NT2/D1 (cell line): Measurements from ENCODE around the gene MED15.

ENCODE experiments used
- DNase-seq: peaks from one replicate; pipeline ENCODE4 v3.0.0-alpha.2; 2011; ENCODE audit warnings: low read depth, low spot score
- H3K27me3 ChIP-seq: 2 replicates; pipeline ENCODE4 v1.6.0; 2011; ENCODE audit warnings: mild to moderate bottlenecking; ENCODE audit not compliant: insufficient read length, insufficient read depth
- H3K36me3 ChIP-seq: 2 replicates; pipeline ENCODE4 v1.6.1; 2011; ENCODE audit warnings: mild to moderate bottlenecking, low read length, mixed read lengths; ENCODE audit not compliant: insufficient read depth, insufficient read length
- H3K4me1 ChIP-seq: 2 replicates; pipeline ENCODE4 v1.5.1; 2011; ENCODE audit not compliant: insufficient read depth, insufficient read length
- H3K4me3 ChIP-seq: 2 replicates; pipeline ENCODE4 v1.5.1; 2011; ENCODE audit warnings: low read depth; ENCODE audit not compliant: insufficient read length
- H3K9ac ChIP-seq: 2 replicates; pipeline ENCODE4 v1.6.0; 2011; ENCODE audit warnings: low read depth; ENCODE audit not compliant: insufficient read length
- H3K9me3 ChIP-seq: 2 replicates; pipeline ENCODE4 v1.5.1; 2011; ENCODE audit warnings: mild to moderate bottlenecking, low read length; ENCODE audit not compliant: insufficient read depth
- SUZ12 ChIP-seq: IDR thresholded peaks from 2 replicates; pipeline ENCODE4 v1.6.1; 2011; ENCODE audit not compliant: insufficient read length, insufficient read depth; ENCODE audit errors: extremely low read depth
- YY1 ChIP-seq: IDR thresholded peaks from 2 replicates; pipeline ENCODE4 v1.6.1; 2011; ENCODE audit not compliant: insufficient read length, insufficient read depth
- ZNF274 ChIP-seq: IDR thresholded peaks from 2 replicates; pipeline ENCODE4 v1.6.1; 2011; ENCODE audit warnings: mild to moderate bottlenecking, low read depth, low read length

Gene MED15

GRCh38 chr22:20635227-20635591 is 127.8 kb downstream of the MED15 start:
- no peak overlapping the region for H3K9ac ChIP-seq
- no peaks in the 10 kb centered on the region for H3K9me3 ChIP-seq

GRCh38 chr22:20636075-20636812 is 128.8 kb downstream of the MED15 start:
- Histone ChIP-seq H3K4me3 (no peak overlapping the region), H3K4me1 (peaks cover 3% of the 10 kb centered on the region), H3K9ac (no peak overlapping the region), H3K36me3 (no peaks in the 10 kb centered on the region), H3K27me3 (no peaks in the 10 kb centered on the region), H3K9me3 (no peaks in the 10 kb centered on the region)
- DNase-seq: no peak
- TF ChIP-seq SUZ12 (no peak), YY1 (no peak)

More at GRCh38 chr22:20635227-20635591, 127.8 kb downstream of the MED15 start:
- no peak for DNase-seq
- TF ChIP-seq SUZ12 (no peak), YY1 (no peak), ZNF274 (no peak)
- no peaks in the 10 kb centered on the region for H3K27me3 ChIP-seq
- H3K36me3 ChIP-seq: no peaks in the 10 kb centered on the region
- peaks cover 3% of the 10 kb centered on the region for H3K4me1 ChIP-seq
- no peak overlapping the region for H3K4me3 ChIP-seq

- Histone ChIP-seq H3K4me1 (peaks cover 3% of the 10 kb centered on the region), H3K36me3 (no peaks in the 10 kb centered on the region), H3K4me3 (no peak overlapping the region), H3K27me3 (no peaks in the 10 kb centered on the region), H3K9me3 (no peaks in the 10 kb centered on the region), H3K9ac (no peak overlapping the region)
- no peak for DNase-seq
- TF ChIP-seq ZNF274: no peak
These were observed 129.5 kb downstream of the MED15 start for GRCh38 chr22:20636945-20637344.
